ENCODE data around the gene C20orf204.

DNA sequence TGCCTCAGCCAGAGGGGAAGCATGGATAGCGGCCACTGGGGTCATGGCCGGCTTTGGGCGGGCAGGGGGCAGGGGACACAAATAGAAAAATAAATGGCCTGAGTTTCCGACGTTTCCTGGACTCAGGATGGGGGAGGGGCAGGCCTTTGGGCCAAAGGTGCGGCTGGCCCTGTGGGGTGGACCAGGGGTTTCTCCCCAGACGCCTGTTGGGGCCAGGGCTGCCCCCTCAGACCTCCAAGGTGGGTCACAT is 20.6 kb downstream of the C20orf204 start:
- TF ChIP-seq CTCF (IDR thresholded peaks at IDR 0.05; ENCODE audit: poor library complexity, severe bottlenecking) (no peak), EP300 (conservative IDR thresholded peaks at IDR 0.05; ENCODE audit: poor library complexity, severe bottlenecking) (no peak), POLR2AphosphoS5 (IDR thresholded peaks at IDR 0.05) (no peak), EZH2 (IDR thresholded peaks at IDR 0.05; ENCODE audit: borderline replicate concordance, insufficient read depth, low read length, poor library complexity, severe bottlenecking) (no peak), TAF1 (IDR thresholded peaks at IDR 0.05; ENCODE audit: low read depth) (no peak)

Measured in neural cell (in vitro differentiated cells).